T follicular helper cell (primary cell): ENCODE results near the gene COL18A1.

Experiments
- DNase-seq: peaks from one replicate; pipeline ENCODE4 v3.0.0-alpha.2; 2020; ENCODE audit warnings: low read depth

The COL18A1 gene

GRCh38 chr21:45414396-45415187 lies 9.6 kb downstream of the COL18A1 start:
- no peak for DNase-seq

- DNase-seq, result no peak
Measured at GRCh38 chr21:45415188-45415942, 10.4 kb downstream of the COL18A1 start.

GRCh38 chr21:45415943-45416611 lies 11.1 kb downstream of the COL18A1 start:
- DNase-seq, result no peak

- no peak for DNase-seq
Measured at GRCh38 chr21:45416620-45417019, 11.7 kb downstream of the COL18A1 start.

GRCh38 chr21:45417256-45417950 lies 12.4 kb downstream of the COL18A1 start:
- DNase-seq, result no peak

GRCh38 chr21:45417951-45418300 lies 13.0 kb downstream of the COL18A1 start:
- no peak for DNase-seq

GRCh38 chr21:45418301-45419071 lies 13.5 kb downstream of the COL18A1 start:
- no peak for DNase-seq

GRCh38 chr21:45419162-45419561 lies 14.2 kb downstream of the COL18A1 start:
- DNase-seq, result no peak

GRCh38 chr21:45420061-45421041 lies 15.4 kb downstream of the COL18A1 start:
- DNase-seq, result no peak

- DNase-seq, result no peak
Measured at GRCh38 chr21:45421071-45421845, 16.3 kb downstream of the COL18A1 start.

GRCh38 chr21:45421846-45422775 lies 17.1 kb downstream of the COL18A1 start:
- no peak for DNase-seq

- no peak for DNase-seq
Measured at GRCh38 chr21:45423201-45423955, 18.4 kb downstream of the COL18A1 start.

GRCh38 chr21:45423968-45424853 lies 19.2 kb downstream of the COL18A1 start:
- no peak for DNase-seq

- no peak for DNase-seq
Measured at GRCh38 chr21:45424854-45425795, 20.2 kb downstream of the COL18A1 start.
